Activated CD4-positive, alpha-beta memory T cell treated with anti-CD3 and anti-CD28 coated beads for 36 hours (primary cell): ENCODE results near the gene PGM3. TPM values are rescaled to one million over a fixed set of nuclear protein-coding genes. Genes with fewer than 3 reads are reported as not detected.

Experiments used
- CTCF ChIA-PET: fragments of 350-600 bp; sonication (Branson Sonifier 250); formaldehyde crosslinking; loops from one replicate; lab custom pipeline; 2021; ENCODE audit warnings: antibody characterized with exemption, inconsistent platforms; lab: Charles Lee
- POLR2A ChIA-PET: fragments of 350-600 bp; sonication (Branson Sonifier 250); formaldehyde crosslinking; loops from one replicate; lab custom pipeline; 2021; ENCODE audit warnings: antibody characterized with exemption; lab: Charles Lee
- DNase-seq: peaks from one replicate; pipeline ENCODE4 v3.0.0-alpha.2; 2020
- H3K27ac Mint-ChIP-seq: one replicate; pipeline ENCODE4 v1.8.0; 2021; ENCODE audit warnings: mixed read lengths
- H3K27me3 Mint-ChIP-seq: one replicate; pipeline ENCODE4 v1.8.0; 2021; ENCODE audit warnings: mixed read lengths
- H3K36me3 Mint-ChIP-seq: one replicate; pipeline ENCODE4 v1.8.0; 2021; ENCODE audit warnings: mixed read lengths
- H3K4me1 Mint-ChIP-seq: one replicate; pipeline ENCODE4 v1.8.0; 2021; ENCODE audit warnings: low read depth, mixed read lengths
- H3K4me3 Mint-ChIP-seq: one replicate; pipeline ENCODE4 v1.8.0; 2021; ENCODE audit warnings: mild to moderate bottlenecking, mixed read lengths
- H3K9me3 Mint-ChIP-seq: one replicate; pipeline ENCODE4 v1.8.0; 2021; ENCODE audit warnings: mixed read lengths
- intact Hi-C: fragments of 100-400 bp; cut with micrococcal nuclease; formaldehyde crosslinking; loops from one replicate; pipeline ENCODE4 v1.15.1; 2023
- total RNA-seq, 2 experiments: library from RNA; stranded (reverse); gene quantifications; one replicate each; pipeline ENCODE4 v1.2.3, GENCODE V29; 2021

PGM3 gene
- total RNA-seq, 2 experiments from 2014 or later = 20.7 to 24.6 TPM

DNA sequence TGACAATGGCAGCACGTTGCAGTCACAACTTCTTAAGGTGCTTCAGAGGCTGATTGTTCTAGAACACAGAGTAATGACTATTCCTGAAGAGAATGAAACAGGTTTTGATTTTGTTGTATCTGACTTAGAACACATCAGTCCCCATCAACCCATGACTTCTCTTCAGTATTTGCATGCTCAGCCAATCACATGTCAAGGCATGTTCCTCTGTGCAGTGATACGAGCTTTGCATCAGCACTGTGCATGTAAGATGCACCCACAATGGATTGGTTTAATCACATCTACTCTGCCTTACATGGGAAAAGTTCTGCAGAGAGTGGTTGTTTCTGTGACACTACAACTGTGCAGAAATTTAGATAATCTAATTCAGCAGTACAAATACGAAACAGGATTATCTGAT lies 54.3 kb downstream of the PGM3 start:
- H3K9me3 Mint-ChIP-seq = no peaks in the 10 kb centered on the region
- POLR2A ChIA-PET = no interaction called here
- intact Hi-C loops = no loop called here
- H3K27me3 Mint-ChIP-seq = no peaks in the 10 kb centered on the region
- H3K27ac Mint-ChIP-seq = no peak overlapping the region
- CTCF ChIA-PET = no interaction called here
- H3K36me3 Mint-ChIP-seq = peaks cover 24% of the 10 kb centered on the region
- no peak overlapping the region for H3K4me3 Mint-ChIP-seq
- no peaks in the 10 kb centered on the region for H3K4me1 Mint-ChIP-seq
- DNase-seq = no peak

- Mint-ChIP-seq H3K36me3 (peaks cover 22% of the 10 kb centered on the region), H3K4me1 (no peaks in the 10 kb centered on the region), H3K27me3 (no peaks in the 10 kb centered on the region), H3K27ac (no peak overlapping the region), H3K4me3 (no peak overlapping the region), H3K9me3 (no peaks in the 10 kb centered on the region)
- ChIA-PET POLR2A (no interaction called here), CTCF (no interaction called here)
- intact Hi-C loops = no loop called here
- no peak for DNase-seq
These were observed 54.8 kb downstream of the PGM3 start for GRCh38 chr6:83138118-83138722.

DNA sequence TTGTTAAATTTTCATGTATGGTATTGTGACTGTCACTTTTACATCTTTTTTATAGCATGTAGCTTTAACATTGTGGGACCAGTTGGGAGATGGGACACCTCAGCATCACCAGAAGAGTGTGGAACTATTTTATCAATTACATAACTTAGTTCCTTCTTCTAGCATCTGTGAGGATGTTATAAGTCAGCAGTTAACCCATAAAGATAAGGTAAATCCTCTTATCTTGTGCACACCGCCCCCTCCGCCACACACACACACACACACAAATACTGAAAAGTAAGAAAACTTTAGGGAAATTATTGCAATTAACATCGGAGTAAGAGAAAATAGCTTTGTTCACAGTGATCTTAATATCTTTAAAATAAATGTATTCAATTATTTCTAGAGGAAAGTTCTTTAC lies 60.9 kb downstream of the PGM3 start:
- no peak overlapping the region for H3K4me3 Mint-ChIP-seq
- no peak overlapping the region for H3K27ac Mint-ChIP-seq
- H3K27me3 Mint-ChIP-seq = no peaks in the 10 kb centered on the region
- no peaks in the 10 kb centered on the region for H3K4me1 Mint-ChIP-seq
- peaks cover 16% of the 10 kb centered on the region for H3K36me3 Mint-ChIP-seq
- ChIA-PET CTCF (interaction anchor here (1.2 kb wide), 1 partner anchor 67 kb away, joined by 3 read pairs; the partner anchor contains the start of gene UBE3D), POLR2A (no interaction called here)
- intact Hi-C loops = no loop called here
- no peaks in the 10 kb centered on the region for H3K9me3 Mint-ChIP-seq
- DNase-seq = no peak

GRCh38 chr6:83127976-83128375 lies 65.1 kb downstream of the PGM3 start:
- Mint-ChIP-seq H3K36me3 (peaks cover 18% of the 10 kb centered on the region), H3K9me3 (no peaks in the 10 kb centered on the region), H3K4me3 (no peak overlapping the region), H3K27me3 (no peaks in the 10 kb centered on the region), H3K27ac (no peak overlapping the region), H3K4me1 (no peaks in the 10 kb centered on the region)
- ChIA-PET CTCF (no interaction called here), POLR2A (no interaction called here)
- intact Hi-C loops = no loop called here
- DNase-seq = no peak

- no peaks in the 10 kb centered on the region for H3K4me1 Mint-ChIP-seq
- H3K4me3 Mint-ChIP-seq = no peak overlapping the region
- H3K27me3 Mint-ChIP-seq = no peaks in the 10 kb centered on the region
- ChIA-PET POLR2A (no interaction called here), CTCF (no interaction called here)
- no peaks in the 10 kb centered on the region for H3K9me3 Mint-ChIP-seq
- intact Hi-C loops = no loop called here
- H3K27ac Mint-ChIP-seq = no peak overlapping the region
- H3K36me3 Mint-ChIP-seq = peaks cover 17% of the 10 kb centered on the region
- DNase-seq = no peak
These were observed 65.8 kb downstream of the PGM3 start for GRCh38 chr6:83127258-83127657.

DNA sequence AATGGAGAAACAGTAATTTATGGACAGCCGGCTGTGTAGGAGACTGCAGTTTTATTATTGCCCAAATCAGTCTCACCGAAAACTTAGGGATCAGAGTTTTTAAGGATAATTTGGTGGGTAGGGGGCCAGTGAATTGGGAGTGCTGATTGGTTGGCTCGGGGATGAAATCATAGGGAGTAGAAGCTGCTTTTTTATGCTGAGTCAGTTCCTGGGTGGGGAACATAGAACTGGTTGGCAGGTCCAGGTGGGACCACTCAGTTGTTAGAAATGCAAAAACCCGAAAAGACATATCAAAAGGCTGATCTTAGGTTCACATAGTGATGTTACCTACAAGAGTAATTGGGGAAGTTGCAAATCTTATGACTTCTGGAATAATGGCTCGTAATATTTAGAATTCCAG lies 66.3 kb downstream of the PGM3 start:
- ChIA-PET CTCF (no interaction called here), POLR2A (no interaction called here)
- no peaks in the 10 kb centered on the region for H3K4me1 Mint-ChIP-seq
- H3K4me3 Mint-ChIP-seq = no peak overlapping the region
- DNase-seq = no peak
- intact Hi-C loops = no loop called here
- peaks cover 17% of the 10 kb centered on the region for H3K36me3 Mint-ChIP-seq
- H3K27ac Mint-ChIP-seq = no peak overlapping the region
- H3K9me3 Mint-ChIP-seq = no peaks in the 10 kb centered on the region
- H3K27me3 Mint-ChIP-seq = no peaks in the 10 kb centered on the region

DNA sequence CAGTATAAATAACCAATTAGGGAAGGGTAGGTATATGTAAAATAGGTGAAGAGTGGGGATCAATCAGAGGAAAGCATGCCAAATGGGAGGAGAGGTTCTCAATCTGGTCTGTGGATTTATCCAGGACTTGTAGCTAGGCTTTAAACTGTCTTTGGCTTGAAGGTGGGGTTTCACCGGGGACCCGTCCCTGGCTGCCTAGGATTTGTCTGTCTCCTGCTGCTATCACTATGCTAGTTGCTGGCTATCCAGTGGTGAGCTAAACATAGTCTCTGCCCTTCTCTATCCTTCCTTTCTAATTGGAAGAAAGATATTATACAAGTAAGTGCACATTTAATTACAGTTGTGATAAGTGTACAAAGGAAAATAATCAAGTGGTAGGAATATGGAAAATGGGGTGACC lies 66.8 kb downstream of the PGM3 start:
- Mint-ChIP-seq H3K4me1 (no peaks in the 10 kb centered on the region), H3K36me3 (peaks cover 17% of the 10 kb centered on the region), H3K4me3 (no peak overlapping the region), H3K27ac (no peak overlapping the region), H3K9me3 (no peaks in the 10 kb centered on the region), H3K27me3 (no peaks in the 10 kb centered on the region)
- DNase-seq = no peak
- CTCF ChIA-PET = no interaction called here
- POLR2A ChIA-PET = no interaction called here
- intact Hi-C loops = no loop called here

GRCh38 chr6:83125425-83125824 lies 67.6 kb downstream of the PGM3 start:
- ChIA-PET POLR2A (no interaction called here), CTCF (no interaction called here)
- DNase-seq = no peak
- peaks cover 13% of the 10 kb centered on the region for H3K36me3 Mint-ChIP-seq
- no peak overlapping the region for H3K27ac Mint-ChIP-seq
- no peaks in the 10 kb centered on the region for H3K27me3 Mint-ChIP-seq
- no peak overlapping the region for H3K4me3 Mint-ChIP-seq
- intact Hi-C loops = no loop called here
- H3K4me1 Mint-ChIP-seq = no peaks in the 10 kb centered on the region
- no peaks in the 10 kb centered on the region for H3K9me3 Mint-ChIP-seq

DNA sequence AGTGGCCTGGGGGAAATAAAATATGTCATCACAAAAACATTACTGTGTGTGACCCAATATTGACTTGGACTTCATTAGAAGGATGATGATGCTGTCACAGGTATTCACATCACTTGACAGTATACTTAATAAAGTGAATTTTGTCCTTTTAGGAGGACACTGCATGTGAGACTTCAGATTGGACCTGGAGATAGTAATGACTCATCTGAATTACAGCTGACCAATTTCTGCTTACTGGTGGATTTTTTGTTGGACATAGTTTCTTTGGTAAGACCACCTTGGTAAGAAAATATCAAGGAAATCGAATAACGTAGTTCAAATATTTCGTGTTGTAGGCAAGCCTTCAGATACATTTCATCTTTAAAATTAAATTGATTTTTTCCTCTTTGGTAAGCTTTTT lies 68.5 kb downstream of the PGM3 start:
- no peaks in the 10 kb centered on the region for H3K9me3 Mint-ChIP-seq
- DNase-seq = no peak
- H3K4me3 Mint-ChIP-seq = no peak overlapping the region
- H3K27me3 Mint-ChIP-seq = no peaks in the 10 kb centered on the region
- H3K4me1 Mint-ChIP-seq = no peaks in the 10 kb centered on the region
- intact Hi-C loops = no loop called here
- H3K27ac Mint-ChIP-seq = no peak overlapping the region
- ChIA-PET POLR2A (no interaction called here), CTCF (no interaction called here)
- peaks cover 14% of the 10 kb centered on the region for H3K36me3 Mint-ChIP-seq

GRCh38 chr6:83119742-83120300 lies 73.2 kb downstream of the PGM3 start:
- Mint-ChIP-seq H3K4me3 (no peak overlapping the region), H3K36me3 (peaks cover 11% of the 10 kb centered on the region), H3K27me3 (no peaks in the 10 kb centered on the region), H3K27ac (no peak overlapping the region), H3K4me1 (no peaks in the 10 kb centered on the region), H3K9me3 (no peaks in the 10 kb centered on the region)
- intact Hi-C loops = no loop called here
- ChIA-PET POLR2A (no interaction called here), CTCF (interaction anchor here (2.4 kb wide), 1 partner anchor 53 kb away, joined by 11 read pairs; the partner anchor contains the start of genes DOP1A and UBE3D)
- DNase-seq = no peak

DNA sequence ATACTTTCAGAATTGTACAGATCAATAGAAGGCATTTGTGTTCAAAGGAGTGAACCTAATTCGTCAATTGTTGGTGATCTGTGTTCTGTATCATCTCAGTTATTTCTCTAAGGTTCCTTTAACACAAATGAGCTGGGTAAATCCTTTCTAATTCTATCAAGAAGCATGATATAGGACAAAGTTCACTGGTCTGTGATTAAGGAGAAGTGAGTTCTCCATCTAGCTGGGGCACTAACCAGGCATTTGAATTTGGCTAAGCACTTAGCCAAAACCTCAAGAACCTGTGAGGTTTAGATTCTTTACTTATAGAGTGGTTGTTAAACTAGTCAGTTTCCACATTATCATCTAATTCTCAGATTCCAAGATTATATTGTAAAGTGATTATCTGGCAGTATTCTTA lies 75.3 kb downstream of the PGM3 start:
- ChIA-PET CTCF (interaction anchor here (1.1 to 1.4 kb wide), 2 partner anchors 16 to 51 kb away, joined by 3 to 5 read pairs; partner anchors contain the start of gene DOP1A), POLR2A (no interaction called here)
- no peak for DNase-seq
- intact Hi-C loops = no loop called here
- Mint-ChIP-seq H3K27me3 (no peaks in the 10 kb centered on the region), H3K4me1 (no peaks in the 10 kb centered on the region), H3K9me3 (no peaks in the 10 kb centered on the region), H3K27ac (no peak overlapping the region), H3K36me3 (peaks cover 3% of the 10 kb centered on the region), H3K4me3 (no peak overlapping the region)
